Spleen (tissue), 11 donors: Measurements from ENCODE around the gene NAXE. TPM values are rescaled to one million over a fixed set of nuclear protein-coding genes. Genes with fewer than 3 reads are reported as not detected.
"Not testable (repeated sequence)": the region's sequence is repeated elsewhere in the genome, so short reads cannot be mapped to it uniquely, and the experiment has no call there.

ENCODE experiments used
- DNase-seq: peaks from one replicate; pipeline ENCODE4 v3.0.0-alpha.2; 2020
- H3K27ac ChIP-seq, 8 donors: fragments of 200-600 bp; sonication (generic) in 7 of 8; 1 replicate in 4 of 8; 2 replicates in 4 of 8; pipeline versions ENCODE4 v1.5.0 to v1.8.0; 2016 to 2021; ENCODE audit warnings: inconsistent platforms in 4 of 8, mild to moderate bottlenecking in 4 of 8, moderate library complexity in 1 of 8
- H3K27me3 ChIP-seq, 7 donors: fragments of 200-600 bp; sonication (generic) in 6 of 7; replicated peaks in 1 of 7; 1 replicate in 4 of 7; 2 replicates in 3 of 7; pipeline versions ENCODE4 v1.5.0 to v1.8.0; 2016 to 2021; ENCODE audit warnings: inconsistent platforms in 3 of 7, mild to moderate bottlenecking in 1 of 7
- H3K36me3 ChIP-seq, 6 donors: fragments of 200-600 bp; sonication (generic) in 5 of 6; 1 replicate in 4 of 6; 2 replicates in 2 of 6; pipeline versions ENCODE4 v1.5.0 to v1.8.0; 2016 to 2021; ENCODE audit warnings: inconsistent platforms in 2 of 6
- H3K4me1 ChIP-seq, 6 donors: fragments of 200-600 bp; sonication (generic) in 5 of 6; 1 replicate in 3 of 6; 2 replicates in 3 of 6; pipeline versions ENCODE4 v1.5.0 to v1.8.0; 2016 to 2021; ENCODE audit warnings: inconsistent platforms in 3 of 6
- H3K4me3 ChIP-seq, 8 donors: fragments of 200-600 bp; sonication (generic) in 7 of 8; 1 replicate in 4 of 8; 2 replicates in 4 of 8; pipeline versions ENCODE4 v1.5.0 to v1.8.0; 2016 to 2021; ENCODE audit warnings: inconsistent platforms in 4 of 8, mild to moderate bottlenecking in 4 of 8, moderate library complexity in 2 of 8
- H3K9me3 ChIP-seq, 8 donors: fragments of 200-600 bp; sonication (generic) in 7 of 8; 1 replicate in 4 of 8; 2 replicates in 4 of 8; pipeline versions ENCODE4 v1.5.0 to v1.8.0; 2016 to 2021; ENCODE audit warnings: inconsistent platforms in 4 of 8
- CTCF ChIP-seq, 11 experiments: fragments of 200-600 bp in 7 of 11; fragments of 450-650 bp in 4 of 11; sonication (generic) in 4 of 11; IDR thresholded peaks in 8 of 11; conservative IDR thresholded peaks in 3 of 11; 1 replicate in 7 of 11; 2 replicates in 4 of 11; pipeline versions ENCODE4 v1.4.0 to v1.8.0; 2016 to 2021; ENCODE audit warnings: antibody characterized with exemption in 11 of 11, inconsistent platforms in 4 of 11, mild to moderate bottlenecking in 1 of 11
- POLR2A ChIP-seq, 3 donors: fragments of 450-650 bp; IDR thresholded peaks; one replicate each; pipeline ENCODE4 v1.5.1; 2017; ENCODE audit warnings: antibody characterized with exemption in 3 of 3, mild to moderate bottlenecking in 1 of 3
- POLR2AphosphoS5 ChIP-seq, 3 donors: sonication (generic); formaldehyde crosslinking; IDR thresholded peaks; one replicate each; pipeline ENCODE4 v1.5.1; 2017; ENCODE audit warnings: antibody characterized with exemption in 3 of 3
- WGBS, 5 donors: extraction: QIAGEN DNeasy Blood & Tissue Kit in 3 of 5; methylation state at CpG; one replicate each; pipeline versions ENCODE4 v1.1.5 to v1.1.7; 2013 to 2018; 5-methylcytosine and 5-hydroxymethylcytosine counted together
- intact Hi-C: fragments of 100-400 bp; cut with DNase I; formaldehyde crosslinking; loops from one replicate; pipeline ENCODE4 v1.15.0; 2023; ENCODE audit warnings: low total_unique reads
- polyA plus RNA-seq, 3 donors: library from polyadenylated mRNA; stranded (reverse); fragments of 200-250 nt; gene quantifications; one replicate each; pipeline ENCODE4 v1.2.1, GENCODE V29; 2013
- total RNA-seq, 7 donors: library from RNA; depleted of rRNA in 3 of 7; stranded (reverse); fragments of >200 nt in 3 of 7; fragmentation: NEBNext Ultra II Directional in 4 of 7; extraction: Animal tissue kit (Norgen Biotek cat#: 25700) in 4 of 7; gene quantifications; one replicate each; pipeline versions ENCODE4 v1.1.0 to v1.2.1, GENCODE V29; 2016 to 2021
- donor health status: healthy with polysubstance abuse.
- donor health status: DM: no; HTN: no; CAD: no; lungs with moderate emphysema.
- donor health status: DM: no; HTN: no; CAD: no.
- donor health status: Bipolar disorder and iron deficiency.
- donor health status: healthy.
- donor health status: DM: no; HTN: no; CAD: no.
- donor health status: DM: yes; HTN: yes; CAD: no.

Gene NAXE
- total and polyA plus RNA-seq, 10 donors: 34.7 to 74.7 (median 48.7) TPM

- H3K9me3 ChIP-seq, H3K4me3 ChIP-seq, DNase-seq, intact Hi-C loops, H3K27me3 ChIP-seq: not testable (repeated sequence)
- Histone ChIP-seq H3K4me1 (peaks cover 0 to 35% (median 14%) of the 10 kb centered on the region in 6 donors), H3K36me3 (peaks cover 0 to 49% (median 0%) of the 10 kb centered on the region in 6 donors), H3K27ac (peak overlapping the region in 3 of 8 donors; percentile 34 to 55 (median 48))
- TF ChIP-seq POLR2AphosphoS5 (IDR thresholded peaks at IDR 0.05): peak in 1 of 3 donors; percentile 17
- 23 to 62% (median 30%) methylated on average over 4 of the region's 4 CpGs for WGBS, 5 donors
Observed at GRCh38 chr1:156552937-156553336, 38.6 kb upstream of the NAXE start.

GRCh38 chr1:156553860-156554485 lies 37.6 kb upstream of the NAXE start:
- Histone ChIP-seq H3K9me3 (no peaks in the 10 kb centered on the region), H3K36me3 (peaks cover 0 to 38% (median 0%) of the 10 kb centered on the region in 6 donors), H3K27me3 (no peaks in the 10 kb centered on the region), H3K4me1 (peaks cover 0 to 35% (median 14%) of the 10 kb centered on the region in 6 donors), H3K4me3 (no peak overlapping the region), H3K27ac (no peak overlapping the region)
- WGBS, 5 donors: 94 to 96% (median 96%) methylated on average over 6 of the region's 6 CpGs
- intact Hi-C loops: no loop called here
- no peak for DNase-seq
- TF ChIP-seq CTCF (IDR thresholded peaks at IDR 0.05 in 8 of 11, conservative IDR thresholded peaks at IDR 0.05 in 3 of 11): no peak
- no peak for TF ChIP-seq POLR2A (IDR thresholded peaks at IDR 0.05)
- TF ChIP-seq POLR2AphosphoS5 (IDR thresholded peaks at IDR 0.05): no peak

- no peaks in the 10 kb centered on the region for H3K27me3 ChIP-seq
- 64 to 77% (median 76%) methylated on average over 8 of the region's 8 CpGs for WGBS, 5 donors
- no peak for DNase-seq
- H3K9me3 ChIP-seq: no peaks in the 10 kb centered on the region
- no peak for TF ChIP-seq POLR2AphosphoS5 (IDR thresholded peaks at IDR 0.05)
- no peak for TF ChIP-seq POLR2A (IDR thresholded peaks at IDR 0.05)
- no peak for TF ChIP-seq CTCF (IDR thresholded peaks at IDR 0.05 in 8 of 11, conservative IDR thresholded peaks at IDR 0.05 in 3 of 11)
- peaks cover 0 to 40% (median 0%) of the 10 kb centered on the region in 6 donors for H3K36me3 ChIP-seq
- intact Hi-C loops: no loop called here
- no peak overlapping the region for H3K27ac ChIP-seq
- peaks cover 0 to 35% (median 14%) of the 10 kb centered on the region in 6 donors for H3K4me1 ChIP-seq
- no peak overlapping the region for H3K4me3 ChIP-seq
Observed at GRCh38 chr1:156554971-156555370, 36.6 kb upstream of the NAXE start.

GRCh38 chr1:156555715-156556114 lies 35.9 kb upstream of the NAXE start:
- H3K4me1 ChIP-seq: peaks cover 0 to 35% (median 14%) of the 10 kb centered on the region in 6 donors
- H3K9me3 ChIP-seq: no peaks in the 10 kb centered on the region
- TF ChIP-seq CTCF (IDR thresholded peaks at IDR 0.05 in 8 of 11, conservative IDR thresholded peaks at IDR 0.05 in 3 of 11) (no peak), POLR2AphosphoS5 (IDR thresholded peaks at IDR 0.05) (no peak), POLR2A (IDR thresholded peaks at IDR 0.05) (no peak)
- peaks cover 0 to 39% (median 0%) of the 10 kb centered on the region in 6 donors for H3K36me3 ChIP-seq
- H3K27ac ChIP-seq: no peak overlapping the region
- no peak for DNase-seq
- H3K4me3 ChIP-seq: no peak overlapping the region
- no peaks in the 10 kb centered on the region for H3K27me3 ChIP-seq
- WGBS, 5 donors: 57 to 94% (median 74%) methylated on average over 2 of the region's 2 CpGs
- intact Hi-C loops: no loop called here
